Stimulated activated CD4-positive, alpha-beta T cell treated with anti-CD3 and anti-CD28 coated beads, Interleukin-15, amount 100 ng/mL, for 1 hour (primary cell): ENCODE data around the gene STAP2.
"Not testable (repeated sequence)": the region's sequence is repeated elsewhere in the genome, so short reads cannot be mapped to it uniquely, and the experiment has no call there.

Experiments used
- DNase-seq, 2 donors: peaks; one replicate each; pipeline ENCODE4 v3.0.0-alpha.2; 2020; ENCODE audit warnings: low read depth in 1 of 2, low spot score in 1 of 2

Gene STAP2

GRCh38 chr19:4358709-4359626 is 20.3 kb upstream of the STAP2 start:
- no peak for DNase-seq

- DNase-seq, result no peak
Measured at GRCh38 chr19:4357921-4358326, 19.3 kb upstream of the STAP2 start.

- DNase-seq, result no peak
Measured at GRCh38 chr19:4357095-4357797, 18.6 kb upstream of the STAP2 start.

- DNase-seq, result no peak
Measured at GRCh38 chr19:4354897-4355296, 16.3 kb upstream of the STAP2 start.

GRCh38 chr19:4354282-4354681 is 15.7 kb upstream of the STAP2 start:
- DNase-seq, result no peak

GRCh38 chr19:4352701-4353121 is 14.1 kb upstream of the STAP2 start:
- DNase-seq, result peak; percentile 30 to 31

- no peak for DNase-seq
Measured at GRCh38 chr19:4350726-4351125, 12.1 kb upstream of the STAP2 start.

- DNase-seq, result no peak
Measured at GRCh38 chr19:4350111-4350510, 11.5 kb upstream of the STAP2 start.

GRCh38 chr19:4349225-4349624 is 10.6 kb upstream of the STAP2 start:
- DNase-seq, result not testable (repeated sequence)

GRCh38 chr19:4347521-4347920 is 8.9 kb upstream of the STAP2 start:
- DNase-seq, result no peak

GRCh38 chr19:4346020-4346383 is 7.4 kb upstream of the STAP2 start:
- DNase-seq, result no peak

- no peak for DNase-seq
Measured at GRCh38 chr19:4345342-4346019, 6.9 kb upstream of the STAP2 start.

GRCh38 chr19:4343370-4344307 is 5.0 kb upstream of the STAP2 start, which contains the start of gene MPND:
MPND (plus strand) TSS chr19:4343562; CDS start chr19:4343594, 32 bp downstream.
- DNase-seq, result peak; percentile 85 to 95

GRCh38 chr19:4342615-4343369 is 4.2 kb upstream of the STAP2 start:
- DNase-seq, result peak; percentile 73 to 85

GRCh38 chr19:4342314-4342614 is 3.6 kb upstream of the STAP2 start:
- DNase-seq, result no peak

- no peak for DNase-seq
Measured at GRCh38 chr19:4337906-4338440, 654 bp downstream of the STAP2 start.

GRCh38 chr19:4334929-4335570 is 3.6 kb downstream of the STAP2 start:
- no peak for DNase-seq

- no peak for DNase-seq
Measured at GRCh38 chr19:4329858-4330257, 8.8 kb downstream of the STAP2 start.

GRCh38 chr19:4328991-4329681 is 9.5 kb downstream of the STAP2 start:
- DNase-seq, result peak in 1 of 2 donors; percentile 45
